ENCODE data around the gene CLSTN2.

DNA sequence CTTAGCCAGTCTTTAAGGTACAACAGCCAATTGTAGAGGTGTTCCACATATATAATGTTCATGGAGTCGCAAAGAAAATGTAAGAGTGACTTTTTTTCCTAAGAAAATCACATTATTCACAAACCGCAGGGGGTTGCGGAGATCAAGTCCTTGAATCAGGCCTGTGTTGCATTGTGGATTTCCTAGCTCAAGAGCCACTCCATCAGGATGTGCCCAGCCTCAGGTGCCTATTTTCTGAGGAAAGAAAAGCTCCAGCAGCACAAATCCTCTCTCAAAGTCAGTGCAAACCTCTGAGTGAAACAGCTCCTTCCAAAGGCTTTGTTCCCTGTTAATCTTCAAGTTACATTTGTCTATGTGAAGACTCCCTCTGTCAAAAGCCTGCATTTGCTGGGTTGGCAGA is 349.4 kb downstream of the CLSTN2 start:
- TF ChIP-seq YY1 (tag by site-specific recombination; IDR thresholded peaks at IDR 0.05) = no peak
- TF ChIP-seq HOXD13 (CRISPR knock-in tag; IDR thresholded peaks at IDR 0.05; ENCODE audit: borderline replicate concordance) = no peak
- no peak for TF ChIP-seq ZNF768 (tag by site-specific recombination; IDR thresholded peaks at IDR 0.05)
- TF ChIP-seq ZNF37A (tag by site-specific recombination; IDR thresholded peaks at IDR 0.05) = no peak

Measured in HEK293 (cell line).